ENCODE data around the gene TXNRD1.

TXNRD1 gene

GRCh38 chr12:104234926-104235499, 19.4 kb downstream of the TXNRD1 start:
- no peak for DNase-seq (ENCODE audit: low read depth)
- no peak overlapping the region for H3K4me3 ChIP-seq (ENCODE audit: low read depth, low read length)
- no peak for TF ChIP-seq CTCF (conservative IDR thresholded peaks at IDR 0.05; ENCODE audit: low read depth, low read length)

GRCh38 chr12:104237930-104238329, 22.4 kb downstream of the TXNRD1 start:
- no peak for DNase-seq (ENCODE audit: low read depth)
- no peak for TF ChIP-seq CTCF (conservative IDR thresholded peaks at IDR 0.05; ENCODE audit: low read depth, low read length)

GRCh38 chr12:104242546-104243206, 27.1 kb downstream of the TXNRD1 start:
- no peak overlapping the region for H3K4me3 ChIP-seq (ENCODE audit: low read depth, low read length)
- no peak for DNase-seq (ENCODE audit: low read depth)
- no peak for TF ChIP-seq CTCF (conservative IDR thresholded peaks at IDR 0.05; ENCODE audit: low read depth, low read length)

More at GRCh38 chr12:104237930-104238329, 22.4 kb downstream of the TXNRD1 start:
- no peak overlapping the region for H3K4me3 ChIP-seq (ENCODE audit: low read depth, low read length)

- H3K4me3 ChIP-seq (ENCODE audit: low read depth, low read length): no peak overlapping the region
- no peak for DNase-seq (ENCODE audit: low read depth)
- no peak for TF ChIP-seq CTCF (conservative IDR thresholded peaks at IDR 0.05; ENCODE audit: low read depth, low read length)
These were observed 28.0 kb downstream of the TXNRD1 start for GRCh38 chr12:104243551-104243950.

GRCh38 chr12:104243971-104244370, 28.4 kb downstream of the TXNRD1 start:
- no peak for DNase-seq (ENCODE audit: low read depth)
- no peak overlapping the region for H3K4me3 ChIP-seq (ENCODE audit: low read depth, low read length)
- no peak for TF ChIP-seq CTCF (conservative IDR thresholded peaks at IDR 0.05; ENCODE audit: low read depth, low read length)

- DNase-seq (ENCODE audit: low read depth): no peak
- TF ChIP-seq CTCF (conservative IDR thresholded peaks at IDR 0.05; ENCODE audit: low read depth, low read length): no peak
- no peak overlapping the region for H3K4me3 ChIP-seq (ENCODE audit: low read depth, low read length)
These were observed 32.1 kb downstream of the TXNRD1 start for GRCh38 chr12:104247698-104248097.

- no peak for TF ChIP-seq CTCF (conservative IDR thresholded peaks at IDR 0.05; ENCODE audit: low read depth, low read length)
- H3K4me3 ChIP-seq (ENCODE audit: low read depth, low read length): no peak overlapping the region
- DNase-seq (ENCODE audit: low read depth): no peak
These were observed 32.9 kb downstream of the TXNRD1 start for GRCh38 chr12:104248444-104248843.

Data from choroid plexus epithelial cell (primary cell).